GM19463 (cell line): ENCODE data around the gene DLG5.

Experiments used
- ATAC-seq: cut with Tn5 transposase; IDR thresholded peaks from one replicate; pipeline ENCODE4 v1.9.1; 2021; ENCODE audit warnings: mild to moderate bottlenecking, moderate library complexity; ENCODE audit not compliant: unreplicated experiment

The DLG5 gene

DNA sequence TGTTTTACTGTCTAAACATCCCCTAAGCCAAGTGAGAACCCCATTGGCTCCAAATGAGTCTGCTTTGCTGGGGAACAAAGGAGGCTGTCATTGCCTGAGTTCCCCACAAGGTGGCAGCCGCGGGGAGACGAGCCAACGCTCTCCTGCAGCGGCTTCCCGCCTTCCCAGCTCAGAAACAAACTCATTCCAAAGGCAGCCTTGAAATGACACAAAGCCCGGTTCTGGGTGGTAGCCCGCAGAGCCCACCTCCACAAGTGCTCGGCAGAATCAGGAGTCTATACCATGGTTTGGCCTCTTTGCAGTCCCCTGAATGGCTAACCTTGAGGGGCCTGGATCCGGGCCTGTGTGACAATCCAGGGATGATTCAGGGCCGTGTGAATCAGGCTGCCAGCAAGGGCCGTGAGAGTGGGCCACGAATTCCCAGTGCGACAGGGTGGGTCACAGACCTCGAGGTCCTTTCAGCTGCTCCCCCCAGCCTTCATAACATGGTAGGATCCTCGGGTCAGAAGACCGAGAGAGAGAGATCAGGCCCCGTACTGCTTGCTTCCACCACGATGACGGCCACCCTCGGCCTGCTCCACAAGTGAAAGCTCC is 79.7 kb downstream of the DLG5 start:
- peak; percentile 53 for ATAC-seq

DNA sequence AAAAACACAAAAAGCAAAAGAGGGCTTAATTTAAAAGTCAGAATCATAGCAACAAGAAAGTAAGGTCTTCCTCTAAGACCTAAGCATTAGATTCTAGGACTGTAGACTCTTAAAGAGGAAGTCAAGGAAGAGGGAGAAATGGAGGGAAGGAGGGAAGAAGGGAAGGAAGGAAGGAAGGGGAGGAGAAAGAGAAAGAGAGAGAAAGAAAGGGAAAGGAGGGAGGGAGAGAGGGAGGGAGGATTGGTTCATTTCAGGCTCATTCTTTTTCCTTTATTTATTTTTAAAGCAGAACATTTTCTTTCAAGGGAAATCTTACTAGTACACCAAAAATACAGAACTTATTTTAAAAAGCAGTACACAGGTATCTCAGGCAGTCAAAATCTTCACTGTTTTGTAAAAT is 81.1 kb downstream of the DLG5 start:
- ATAC-seq, result no peak

DNA sequence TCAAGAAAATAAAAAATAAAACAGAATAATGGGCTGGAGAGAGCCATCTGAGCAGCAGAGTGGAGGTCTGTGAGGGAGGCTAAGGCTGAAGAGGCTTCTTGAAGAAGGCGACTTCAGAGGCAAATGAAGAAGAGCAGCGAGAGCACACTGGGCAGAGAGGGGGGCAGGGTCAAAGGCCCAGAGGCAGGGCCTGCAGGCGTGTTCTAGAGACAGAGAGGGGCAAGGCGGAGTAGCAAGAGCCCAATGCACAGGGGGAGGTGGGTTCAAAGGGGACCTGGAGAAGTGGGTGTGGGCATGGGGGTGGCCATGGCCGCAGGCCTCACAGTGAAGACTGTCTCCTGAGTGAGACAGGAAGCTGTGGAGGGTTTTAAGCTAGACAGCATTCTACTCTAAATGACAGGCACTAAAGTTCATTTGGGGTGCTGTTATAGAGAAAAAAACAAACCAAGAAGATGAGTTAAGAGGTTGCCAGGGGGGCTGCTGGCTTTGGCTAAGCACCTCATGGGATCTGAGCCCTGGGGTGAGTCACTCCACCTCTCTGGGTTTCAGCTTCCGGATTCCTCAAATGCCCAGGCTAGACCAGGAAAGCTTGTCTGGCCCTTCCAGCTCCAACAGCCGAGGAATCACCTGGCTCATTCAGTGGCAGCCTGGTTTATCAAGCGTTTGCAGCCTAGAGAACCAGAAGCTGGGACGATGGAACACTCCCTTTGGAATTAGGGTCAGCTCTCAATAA is 81.7 kb downstream of the DLG5 start:
- no peak for ATAC-seq

DNA sequence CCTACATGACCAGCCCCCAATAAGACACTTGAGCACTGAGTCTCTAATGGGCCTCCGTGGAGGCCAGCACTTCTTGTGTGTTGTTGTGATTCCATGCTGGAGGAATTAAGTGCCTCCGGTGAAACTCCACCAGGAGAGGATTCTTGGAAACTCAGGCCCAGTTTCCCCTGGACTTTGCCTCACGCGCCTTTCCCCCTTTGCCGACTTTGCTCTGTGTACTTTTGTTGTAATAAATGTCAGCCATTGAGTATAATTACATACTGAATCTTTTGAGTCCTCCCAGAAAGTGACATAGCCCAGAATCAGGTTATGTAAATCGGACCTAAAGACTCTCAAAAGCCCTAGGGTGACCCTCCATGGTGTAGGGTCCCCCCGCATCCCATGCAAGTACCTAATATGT is 82.4 kb downstream of the DLG5 start:
- no peak for ATAC-seq

DNA sequence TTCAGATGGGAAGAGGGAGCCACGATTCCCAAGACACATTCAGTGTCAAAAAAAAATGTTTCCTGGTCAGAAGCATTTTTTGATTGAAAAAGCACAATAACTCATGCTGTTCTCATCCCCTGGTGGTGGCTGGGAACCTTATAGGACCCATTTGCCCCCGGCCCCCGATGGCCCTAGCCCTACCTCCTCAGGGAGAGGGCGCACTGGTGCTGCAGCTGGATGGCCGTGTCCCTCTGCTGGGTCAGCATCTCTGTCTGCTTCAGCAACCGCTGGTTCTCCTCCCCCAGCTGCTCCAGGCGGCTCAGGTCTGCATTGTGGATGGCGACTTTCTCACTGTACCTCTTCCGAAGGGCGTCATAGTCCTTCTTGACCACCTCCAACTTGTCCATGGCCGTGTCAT is 83.3 kb downstream of the DLG5 start:
- no peak for ATAC-seq

DNA sequence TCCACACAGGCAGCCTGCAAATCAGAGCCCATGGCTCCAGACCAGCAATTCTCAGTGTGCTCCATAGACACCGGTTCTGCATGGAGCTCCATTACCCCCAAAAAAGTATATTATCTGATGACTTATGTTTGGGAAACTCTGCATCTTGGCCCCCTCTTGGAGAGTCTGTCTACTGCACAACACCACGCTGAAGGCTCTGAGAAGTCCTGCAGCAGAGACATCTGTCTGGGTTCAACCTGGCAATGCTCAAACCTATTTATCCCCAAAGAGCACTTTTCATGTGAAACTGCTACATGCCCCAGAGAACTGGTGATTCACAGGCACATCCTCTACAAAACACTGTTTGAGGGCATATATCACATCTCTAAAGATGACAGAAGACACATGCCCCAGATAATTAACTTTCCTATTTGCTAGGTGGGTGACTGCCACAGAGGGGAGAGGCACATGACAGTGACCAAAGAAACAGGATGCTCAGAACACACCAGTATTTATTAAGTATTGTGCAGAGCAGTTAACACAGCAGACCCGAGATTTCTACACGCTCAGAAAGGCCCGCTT is 83.8 kb downstream of the DLG5 start:
- ATAC-seq, result no peak

DNA sequence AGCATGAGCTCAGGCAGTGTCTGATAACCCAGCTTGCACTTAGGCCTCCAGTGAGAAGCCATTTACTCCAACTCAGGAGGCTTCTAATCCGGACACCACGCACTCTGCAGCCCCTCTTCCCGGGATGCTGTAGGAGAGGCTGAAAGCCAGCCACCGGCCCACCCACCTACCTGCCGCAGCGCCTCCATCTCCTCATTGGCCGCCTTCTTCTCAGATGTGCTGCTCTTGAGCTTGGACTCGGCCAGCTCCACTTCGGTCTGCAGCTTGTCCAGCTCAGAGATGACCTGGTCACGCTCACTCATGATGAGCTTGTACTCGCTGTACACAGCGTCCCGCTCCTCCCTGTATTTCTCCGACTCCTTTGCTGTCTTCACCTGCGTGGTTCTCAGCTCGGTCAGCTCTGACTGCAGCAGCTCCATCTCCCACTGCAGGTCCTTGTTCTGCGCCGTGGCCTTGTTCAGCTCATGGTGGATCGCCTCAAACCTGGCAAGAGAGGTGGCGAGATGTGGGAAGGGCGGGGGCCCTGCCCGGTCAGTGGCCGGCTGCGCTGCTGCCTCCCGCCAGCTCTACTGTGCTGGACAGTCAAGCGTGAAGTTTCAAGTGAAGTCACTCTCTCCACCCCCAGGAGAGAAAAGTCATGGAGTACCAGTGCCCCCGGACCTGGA is 84.7 kb downstream of the DLG5 start:
- no peak for ATAC-seq

DNA sequence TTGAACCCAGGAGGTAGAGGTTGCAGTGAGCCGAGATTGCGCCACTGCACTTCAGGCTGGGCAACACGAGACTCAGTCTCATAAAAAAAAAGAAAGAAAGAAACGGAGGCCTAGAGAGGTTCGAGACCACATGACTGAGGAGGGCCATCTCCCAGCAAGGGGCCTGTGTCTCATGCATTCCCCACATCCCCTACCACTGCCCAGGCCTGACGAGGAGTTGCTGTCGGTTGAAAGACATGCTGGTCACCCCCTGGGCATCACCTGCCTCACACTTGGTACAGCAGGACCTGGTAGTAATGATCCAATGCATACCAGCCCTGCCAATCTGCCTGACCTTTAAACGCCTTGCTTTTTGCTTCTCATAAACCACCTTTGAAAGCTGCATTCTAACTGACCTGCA is 85.9 kb downstream of the DLG5 start:
- ATAC-seq, result no peak

DNA sequence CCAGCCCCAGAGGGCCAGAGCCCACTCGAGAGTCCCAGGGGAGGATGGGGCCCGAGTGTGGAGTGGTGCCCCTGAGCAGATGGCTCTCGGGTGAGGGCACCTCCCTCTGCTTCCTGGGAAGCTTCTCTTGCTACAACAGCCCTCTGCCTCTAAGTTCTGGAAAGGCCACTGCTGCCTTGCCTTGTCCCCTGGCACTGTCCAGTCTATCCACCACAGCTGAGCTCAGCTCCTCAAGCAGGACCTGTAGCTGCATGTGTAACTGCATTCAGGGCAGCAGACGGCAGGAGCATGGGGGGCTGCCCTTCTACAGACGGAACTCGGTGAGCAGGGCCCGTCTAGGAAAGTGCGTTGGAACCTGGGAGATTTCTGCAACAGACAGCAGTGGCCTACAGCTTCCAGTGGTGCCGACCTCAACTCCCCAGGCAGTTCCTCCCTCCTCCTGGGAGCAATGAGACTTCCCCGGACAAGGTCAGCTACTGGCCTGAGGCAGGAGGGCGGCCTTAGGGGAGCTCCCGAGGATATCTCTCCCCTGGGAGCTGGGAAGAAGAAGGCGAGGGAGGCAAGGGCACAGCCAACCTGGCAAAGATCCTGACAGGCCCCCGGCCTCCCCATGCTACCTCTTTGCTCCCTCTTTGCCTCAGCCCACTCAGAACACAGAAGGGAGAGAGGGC is 88.5 kb downstream of the DLG5 start:
- no peak for ATAC-seq

DNA sequence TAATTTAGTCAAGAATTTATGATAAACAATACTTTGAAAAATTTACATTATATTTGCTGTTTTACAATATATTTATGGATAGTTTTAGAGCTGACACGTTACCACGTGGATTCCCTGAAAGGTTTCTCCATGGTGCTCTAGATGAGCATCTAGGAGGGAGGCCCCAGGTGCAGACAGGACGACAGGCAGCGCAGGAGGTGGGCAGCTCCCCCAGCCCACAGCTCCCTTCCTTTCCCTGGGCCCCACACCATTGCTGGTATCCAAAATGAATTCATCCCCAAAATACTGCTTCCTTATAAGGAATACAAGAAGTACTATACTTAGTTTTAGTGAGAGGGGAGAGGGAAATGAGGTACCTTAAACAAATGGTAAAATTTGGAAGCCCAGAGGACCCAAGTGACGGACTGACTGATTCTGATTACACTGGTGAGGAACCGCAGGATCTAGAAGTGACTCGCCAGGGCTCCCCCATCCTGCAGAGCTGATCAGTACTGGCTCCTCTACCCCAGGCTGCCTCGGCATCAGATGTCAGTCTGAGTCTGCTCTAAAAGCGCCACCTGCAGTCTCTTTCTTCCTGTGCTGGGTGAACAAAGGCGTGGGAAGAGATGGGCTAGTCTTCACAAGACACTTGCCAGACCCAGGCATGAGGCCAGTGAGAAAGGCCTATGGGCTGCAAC is 89.2 kb downstream of the DLG5 start:
- ATAC-seq, result peak; percentile 96

DNA sequence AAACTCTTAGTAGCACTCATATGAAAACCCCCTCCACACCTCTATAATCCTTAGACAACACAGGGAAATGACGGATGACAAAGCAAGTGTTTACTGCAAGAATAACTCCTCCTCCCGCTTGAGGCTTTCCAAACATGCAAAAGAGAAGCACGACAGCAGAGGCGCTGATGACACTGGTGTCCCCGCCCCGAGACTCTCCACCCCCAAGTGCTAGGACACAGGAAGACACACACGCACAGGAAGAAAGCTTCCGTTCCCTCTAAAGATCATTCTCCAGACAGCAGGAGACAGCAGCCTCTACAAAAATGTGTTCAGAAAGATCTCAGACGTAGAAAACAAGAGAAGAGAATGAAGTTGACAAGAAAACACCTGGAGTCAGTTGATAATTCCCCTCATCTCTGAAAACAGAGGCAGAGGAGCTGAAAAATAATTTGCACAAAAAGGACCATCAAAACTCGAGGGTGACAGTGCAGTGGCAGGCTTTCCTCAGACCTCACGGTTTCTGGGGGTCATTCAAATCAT is 90.2 kb downstream of the DLG5 start:
- ATAC-seq, result no peak

DNA sequence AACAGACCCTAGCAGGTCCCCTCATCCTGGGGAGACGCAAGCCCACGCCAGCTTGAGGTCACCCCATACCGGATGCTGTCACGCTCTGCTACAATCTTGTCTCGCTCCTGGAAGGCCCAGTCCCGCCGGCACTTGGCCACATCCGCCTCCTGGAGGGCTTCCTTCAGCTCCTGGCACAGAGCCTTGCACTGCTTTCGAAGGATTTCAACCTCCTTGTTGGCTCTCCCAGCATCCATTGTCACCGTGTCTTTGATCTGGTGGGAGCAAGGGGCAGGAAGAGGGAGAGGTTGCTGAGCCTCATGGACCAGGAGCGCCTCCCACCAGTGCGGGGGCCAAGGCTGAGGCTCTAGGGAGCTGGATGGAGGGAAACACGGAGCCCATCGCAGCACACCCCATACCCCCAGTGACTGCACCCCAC is 90.9 kb downstream of the DLG5 start:
- ATAC-seq, result no peak

DNA sequence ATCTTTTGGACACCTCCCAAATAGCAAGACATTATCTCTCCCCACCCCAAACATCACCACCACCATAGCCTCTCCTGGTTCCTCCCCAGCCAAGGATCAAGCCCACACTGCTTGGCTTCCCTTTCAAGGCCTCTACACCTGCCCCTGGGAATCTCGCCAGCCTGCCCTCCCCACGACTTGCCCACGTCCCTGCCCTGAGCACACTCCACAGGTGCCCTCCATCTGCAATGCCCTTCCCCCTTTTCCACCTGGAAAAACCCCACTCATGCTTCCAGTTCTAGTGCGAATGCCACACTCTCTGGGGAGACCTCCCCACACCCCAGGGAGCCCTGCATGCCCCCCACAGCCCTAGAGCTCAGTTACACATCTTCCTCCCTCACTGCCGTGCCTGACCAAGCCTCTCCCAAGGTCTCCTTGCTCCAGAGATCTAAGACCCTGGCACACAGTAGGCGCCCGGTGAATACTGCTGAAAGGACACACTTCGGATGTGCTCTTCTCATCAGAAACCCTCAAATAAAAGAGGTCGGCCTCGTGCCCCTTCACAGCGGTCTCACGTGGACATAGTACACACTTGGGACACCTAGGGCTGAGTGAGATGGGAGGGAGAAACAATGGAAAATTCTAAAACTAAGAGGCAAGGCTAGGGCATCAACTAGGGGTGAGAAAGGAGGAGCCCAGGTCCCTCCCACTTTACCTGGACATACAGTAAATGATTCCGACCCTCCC is 91.4 kb downstream of the DLG5 start:
- no peak for ATAC-seq

DNA sequence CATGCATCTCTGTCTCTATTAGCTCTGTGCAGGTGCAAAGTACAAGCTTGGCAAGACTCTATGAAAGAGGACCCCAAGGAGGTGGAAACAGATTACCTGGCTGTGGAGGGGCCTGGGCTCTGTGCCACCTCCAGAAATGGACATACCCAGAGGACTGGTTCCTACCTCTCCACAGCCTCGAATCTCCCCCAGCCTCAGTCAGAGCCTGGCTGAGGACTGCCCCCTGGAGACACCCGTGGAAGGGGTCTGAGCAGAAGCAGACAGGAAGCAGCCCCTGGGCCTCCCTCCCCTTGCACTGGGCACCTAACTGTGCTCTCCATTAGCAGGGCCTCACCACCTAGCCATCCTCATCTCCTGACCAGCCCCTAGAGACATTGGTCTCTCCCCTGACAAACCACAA is 92.0 kb downstream of the DLG5 start:
- no peak for ATAC-seq

DNA sequence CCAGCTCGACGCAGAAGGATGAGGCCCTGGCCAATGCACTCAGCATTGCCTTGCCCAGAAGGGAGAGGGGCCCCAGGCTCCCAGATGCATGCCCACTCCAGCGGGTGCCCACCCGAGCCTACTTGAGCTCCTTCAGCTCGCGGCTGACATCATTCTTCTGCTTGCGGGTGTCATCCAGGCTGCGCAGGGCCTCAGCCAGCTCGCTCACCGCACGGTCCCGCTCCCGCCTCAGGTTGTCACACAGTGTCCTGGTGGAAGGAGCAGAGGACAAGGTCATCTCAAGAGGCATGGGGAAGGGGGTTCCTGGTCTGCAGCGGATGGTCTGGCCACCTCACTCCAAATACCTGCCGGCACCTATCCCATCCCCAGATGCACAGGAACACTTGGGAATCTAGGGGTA is 92.8 kb downstream of the DLG5 start:
- ATAC-seq, result no peak

DNA sequence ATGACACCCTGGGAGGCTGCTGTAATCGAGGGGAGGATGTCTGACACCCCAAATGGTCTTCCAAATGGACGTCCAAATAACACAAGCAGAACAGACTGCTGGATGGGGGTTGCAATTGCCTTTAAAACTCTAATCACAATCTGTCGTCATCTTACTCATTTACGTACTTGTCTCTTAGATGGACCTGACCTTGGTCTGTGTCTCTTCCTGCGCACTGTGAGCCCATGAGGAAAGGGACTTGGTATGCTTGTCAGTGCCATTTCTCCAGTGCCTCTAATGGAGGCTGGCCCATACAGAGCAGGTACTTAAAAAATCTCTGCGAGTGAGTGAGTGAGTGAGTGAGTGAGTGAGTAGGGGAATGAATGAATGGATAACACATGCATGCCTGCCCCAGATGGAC is 93.3 kb downstream of the DLG5 start:
- no peak for ATAC-seq

DNA sequence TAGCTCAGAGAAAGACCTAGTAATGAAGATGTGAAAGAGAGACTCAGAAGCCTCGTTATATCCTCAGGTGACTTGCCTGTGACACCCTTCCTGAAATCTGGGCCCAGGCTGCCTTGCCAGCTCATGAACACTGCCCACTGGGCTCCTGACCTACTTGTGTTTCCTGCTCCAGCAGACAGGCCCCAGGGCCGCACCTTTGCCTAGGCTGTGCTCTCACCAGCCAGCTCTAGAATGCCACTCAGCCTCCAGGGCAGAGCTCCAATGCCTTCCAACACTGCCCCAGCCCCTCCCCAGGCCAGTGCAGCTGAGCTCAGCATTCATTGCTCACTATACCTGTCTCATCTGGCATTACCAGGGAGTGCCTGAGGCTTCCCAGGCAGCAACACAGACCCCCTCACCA is 94.3 kb downstream of the DLG5 start:
- no peak for ATAC-seq

DNA sequence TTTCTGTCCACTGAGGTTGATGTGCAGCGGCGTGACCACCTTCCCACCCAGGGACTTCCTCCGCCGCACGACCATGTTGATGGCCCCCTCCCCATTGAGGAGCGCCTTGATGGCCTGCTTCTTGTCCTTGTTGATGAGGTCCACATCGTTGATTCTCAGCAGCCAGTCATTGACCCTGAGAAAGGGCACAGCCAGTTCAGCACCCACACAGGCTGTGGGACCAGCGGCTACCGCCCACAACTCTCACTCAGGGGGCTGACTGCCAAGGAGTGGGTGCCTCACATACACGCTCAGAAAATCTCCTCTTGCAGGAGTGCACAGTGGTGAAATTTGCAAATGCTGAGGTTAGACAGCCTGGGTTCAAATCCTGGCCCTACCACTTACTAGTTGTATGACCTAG is 97.2 kb downstream of the DLG5 start:
- ATAC-seq, result no peak

DNA sequence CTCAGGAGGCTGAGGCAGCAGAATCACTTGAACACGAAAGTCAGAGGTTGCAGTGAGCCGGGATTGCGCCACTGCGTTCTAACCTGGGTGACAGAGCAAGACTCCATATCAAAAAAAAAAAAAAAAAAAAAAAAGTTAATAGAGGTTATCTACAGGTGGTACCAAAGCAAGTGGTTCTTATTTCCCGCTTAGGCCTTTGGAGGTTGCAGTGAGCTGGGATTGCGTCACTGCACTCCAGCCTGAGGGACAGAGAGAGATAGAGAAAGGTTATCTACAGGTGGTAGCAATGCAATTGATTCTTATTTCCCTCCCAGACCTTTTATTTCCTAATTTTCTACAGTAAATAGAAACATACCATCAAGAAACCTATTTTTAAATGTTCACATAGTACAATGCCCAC is 98.2 kb downstream of the DLG5 start:
- ATAC-seq, result no peak

DNA sequence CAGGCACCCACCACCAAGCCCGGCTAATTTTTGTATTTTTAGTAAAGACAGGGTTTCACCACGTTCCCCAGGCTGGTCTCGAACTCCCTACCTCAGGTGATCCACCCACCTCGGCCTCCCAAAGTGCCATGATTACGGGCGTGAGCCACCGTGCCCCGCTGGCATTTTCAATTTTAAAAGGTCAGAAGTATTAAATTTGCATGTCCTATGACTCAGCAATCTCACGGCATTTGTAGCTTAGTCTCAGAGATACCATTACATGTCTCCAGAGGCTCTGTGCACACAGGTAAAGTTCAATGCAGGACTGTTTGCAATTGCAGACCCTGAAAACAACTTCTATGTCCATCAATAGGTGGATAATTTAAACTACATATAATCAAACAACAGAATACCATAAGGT is 99.2 kb downstream of the DLG5 start:
- ATAC-seq, result no peak
